Activated CD4-positive, alpha-beta memory T cell treated with anti-CD3 and anti-CD28 coated beads for 36 hours (primary cell): ENCODE data around the gene CLDN20. TPM values are rescaled to one million over a fixed set of nuclear protein-coding genes. Genes with fewer than 3 reads are reported as not detected.
"Not testable (repeated sequence)": the region's sequence is repeated elsewhere in the genome, so short reads cannot be mapped to it uniquely, and the experiment has no call there.

ENCODE experiments used
- CTCF ChIA-PET: fragments of 350-600 bp; sonication (Branson Sonifier 250); formaldehyde crosslinking; loops from one replicate; lab custom pipeline; 2021; ENCODE audit warnings: antibody characterized with exemption, inconsistent platforms; lab: Charles Lee
- POLR2A ChIA-PET: fragments of 350-600 bp; sonication (Branson Sonifier 250); formaldehyde crosslinking; loops from one replicate; lab custom pipeline; 2021; ENCODE audit warnings: antibody characterized with exemption; lab: Charles Lee
- DNase-seq: peaks from one replicate; pipeline ENCODE4 v3.0.0-alpha.2; 2020
- H3K27ac Mint-ChIP-seq: one replicate; pipeline ENCODE4 v1.8.0; 2021; ENCODE audit warnings: mixed read lengths
- H3K27me3 Mint-ChIP-seq: one replicate; pipeline ENCODE4 v1.8.0; 2021; ENCODE audit warnings: mixed read lengths
- H3K36me3 Mint-ChIP-seq: one replicate; pipeline ENCODE4 v1.8.0; 2021; ENCODE audit warnings: mixed read lengths
- H3K4me1 Mint-ChIP-seq: one replicate; pipeline ENCODE4 v1.8.0; 2021; ENCODE audit warnings: low read depth, mixed read lengths
- H3K4me3 Mint-ChIP-seq: one replicate; pipeline ENCODE4 v1.8.0; 2021; ENCODE audit warnings: mild to moderate bottlenecking, mixed read lengths
- H3K9me3 Mint-ChIP-seq: one replicate; pipeline ENCODE4 v1.8.0; 2021; ENCODE audit warnings: mixed read lengths
- intact Hi-C: fragments of 100-400 bp; cut with micrococcal nuclease; formaldehyde crosslinking; loops from one replicate; pipeline ENCODE4 v1.15.1; 2023
- total RNA-seq, 2 experiments: library from RNA; stranded (reverse); gene quantifications; one replicate each; pipeline ENCODE4 v1.2.3, GENCODE V29; 2021

Gene CLDN20
- total RNA-seq, 2 experiments from 2014 or later: not detected

- Mint-ChIP-seq H3K36me3 (no peaks in the 10 kb centered on the region), H3K4me1 (peaks cover 13% of the 10 kb centered on the region), H3K9me3 (no peaks in the 10 kb centered on the region), H3K4me3 (no peak overlapping the region), H3K27ac (no peak overlapping the region), H3K27me3 (peaks cover 3% of the 10 kb centered on the region)
- intact Hi-C loops: no loop called here
- CTCF ChIA-PET: no interaction called here
- no peak for DNase-seq
- POLR2A ChIA-PET: no interaction called here
Measured at GRCh38 chr6:155228546-155229166, 35.2 kb upstream of the CLDN20 start.

GRCh38 chr6:155230975-155231374 is 32.8 kb upstream of the CLDN20 start:
- POLR2A ChIA-PET, CTCF ChIA-PET: not testable (repeated sequence)

GRCh38 chr6:155232848-155233247 is 31.0 kb upstream of the CLDN20 start:
- H3K9me3 Mint-ChIP-seq: peaks cover 5% of the 10 kb centered on the region
- H3K4me3 Mint-ChIP-seq: no peak overlapping the region
- H3K36me3 Mint-ChIP-seq: peaks cover under 1% of the 10 kb centered on the region
- CTCF ChIA-PET: interaction anchor here (1.3 kb wide), 1 partner anchor 56 kb away, joined by 3 read pairs; no protein-coding TSS in a partner anchor
- H3K27me3 Mint-ChIP-seq: peaks cover 1% of the 10 kb centered on the region
- no peaks in the 10 kb centered on the region for H3K4me1 Mint-ChIP-seq
- intact Hi-C loops: no loop called here
- H3K27ac Mint-ChIP-seq: no peak overlapping the region
- DNase-seq: no peak
- POLR2A ChIA-PET: no interaction called here

More at GRCh38 chr6:155230975-155231374, 32.8 kb upstream of the CLDN20 start:
- intact Hi-C loops, H3K9me3 Mint-ChIP-seq, DNase-seq, H3K36me3 Mint-ChIP-seq, H3K4me3 Mint-ChIP-seq, H3K27ac Mint-ChIP-seq, H3K4me1 Mint-ChIP-seq, H3K27me3 Mint-ChIP-seq: not testable (repeated sequence)

- H3K9me3 Mint-ChIP-seq: peaks cover 7% of the 10 kb centered on the region
- H3K27ac Mint-ChIP-seq: no peak overlapping the region
- peaks cover 4% of the 10 kb centered on the region for H3K36me3 Mint-ChIP-seq
- H3K4me3 Mint-ChIP-seq: no peak overlapping the region
- no peak for DNase-seq
- CTCF ChIA-PET: interaction anchor here (0.8 kb wide), 1 partner anchor 306 kb away, joined by 3 read pairs; no protein-coding TSS in a partner anchor
- POLR2A ChIA-PET: no interaction called here
- H3K4me1 Mint-ChIP-seq: no peaks in the 10 kb centered on the region
- peaks cover 1% of the 10 kb centered on the region for H3K27me3 Mint-ChIP-seq
- intact Hi-C loops: no loop called here
Measured at GRCh38 chr6:155234167-155234566, 29.6 kb upstream of the CLDN20 start.

GRCh38 chr6:155234687-155235086 is 29.1 kb upstream of the CLDN20 start:
- CTCF ChIA-PET: interaction anchor here (0.8 kb wide), 1 partner anchor 307 kb away, joined by 3 read pairs; no protein-coding TSS in a partner anchor
- Mint-ChIP-seq H3K27ac (no peak overlapping the region), H3K36me3 (peaks cover 4% of the 10 kb centered on the region), H3K27me3 (peaks cover 1% of the 10 kb centered on the region), H3K4me1 (no peaks in the 10 kb centered on the region), H3K4me3 (no peak overlapping the region), H3K9me3 (peaks cover 7% of the 10 kb centered on the region)
- POLR2A ChIA-PET: no interaction called here
- DNase-seq: no peak
- intact Hi-C loops: no loop called here

GRCh38 chr6:155235087-155235486 is 28.7 kb upstream of the CLDN20 start:
- no peak for DNase-seq
- Mint-ChIP-seq H3K4me3 (no peak overlapping the region), H3K9me3 (peaks cover 7% of the 10 kb centered on the region), H3K36me3 (peaks cover 4% of the 10 kb centered on the region), H3K27ac (no peak overlapping the region), H3K4me1 (no peaks in the 10 kb centered on the region), H3K27me3 (peaks cover 1% of the 10 kb centered on the region)
- ChIA-PET POLR2A (no interaction called here), CTCF (interaction anchor here (0.8 to 1.8 kb wide), 3 partner anchors 13 to 382 kb away, joined by 3 to 6 read pairs (median 3); no protein-coding TSS in a partner anchor)
- intact Hi-C loops: no loop called here

GRCh38 chr6:155237613-155238012 is 26.2 kb upstream of the CLDN20 start:
- no peak overlapping the region for H3K27ac Mint-ChIP-seq
- POLR2A ChIA-PET: no interaction called here
- CTCF ChIA-PET: no interaction called here

GRCh38 chr6:155240905-155241600 is 22.8 kb upstream of the CLDN20 start:
- no peak overlapping the region for H3K4me3 Mint-ChIP-seq
- ChIA-PET CTCF (interaction anchor here (0.6 kb wide), 1 partner anchor 11 kb away, joined by 3 read pairs; no protein-coding TSS in a partner anchor), POLR2A (no interaction called here)
- peaks cover 14% of the 10 kb centered on the region for H3K36me3 Mint-ChIP-seq
- H3K27ac Mint-ChIP-seq: no peak overlapping the region
- peaks cover 7% of the 10 kb centered on the region for H3K9me3 Mint-ChIP-seq
- no peaks in the 10 kb centered on the region for H3K4me1 Mint-ChIP-seq
- DNase-seq: no peak
- H3K27me3 Mint-ChIP-seq: no peaks in the 10 kb centered on the region
- intact Hi-C loops: no loop called here

More at GRCh38 chr6:155237613-155238012, 26.2 kb upstream of the CLDN20 start:
- no peaks in the 10 kb centered on the region for H3K27me3 Mint-ChIP-seq
- H3K9me3 Mint-ChIP-seq: peaks cover 7% of the 10 kb centered on the region
- H3K4me1 Mint-ChIP-seq: no peaks in the 10 kb centered on the region
- no peak overlapping the region for H3K4me3 Mint-ChIP-seq
- peaks cover 11% of the 10 kb centered on the region for H3K36me3 Mint-ChIP-seq
- no peak for DNase-seq
- intact Hi-C loops: no loop called here

GRCh38 chr6:155241966-155242365 is 21.8 kb upstream of the CLDN20 start:
- no peak overlapping the region for H3K4me3 Mint-ChIP-seq
- ChIA-PET POLR2A (no interaction called here), CTCF (no interaction called here)
- H3K36me3 Mint-ChIP-seq: peaks cover 14% of the 10 kb centered on the region
- peaks cover 7% of the 10 kb centered on the region for H3K9me3 Mint-ChIP-seq
- intact Hi-C loops: no loop called here
- no peaks in the 10 kb centered on the region for H3K4me1 Mint-ChIP-seq
- no peak overlapping the region for H3K27ac Mint-ChIP-seq
- no peaks in the 10 kb centered on the region for H3K27me3 Mint-ChIP-seq
- DNase-seq: no peak

- H3K27me3 Mint-ChIP-seq: no peaks in the 10 kb centered on the region
- no peak overlapping the region for H3K4me3 Mint-ChIP-seq
- DNase-seq: no peak
- CTCF ChIA-PET: no interaction called here
- H3K4me1 Mint-ChIP-seq: no peaks in the 10 kb centered on the region
- POLR2A ChIA-PET: no interaction called here
- H3K9me3 Mint-ChIP-seq: no peaks in the 10 kb centered on the region
- peaks cover 16% of the 10 kb centered on the region for H3K36me3 Mint-ChIP-seq
- H3K27ac Mint-ChIP-seq: no peak overlapping the region
- intact Hi-C loops: no loop called here
Measured at GRCh38 chr6:155244434-155244833, 19.4 kb upstream of the CLDN20 start.

GRCh38 chr6:155245193-155245592 is 18.6 kb upstream of the CLDN20 start:
- DNase-seq: no peak
- Mint-ChIP-seq H3K36me3 (peaks cover 16% of the 10 kb centered on the region), H3K9me3 (no peaks in the 10 kb centered on the region), H3K4me3 (no peak overlapping the region), H3K4me1 (no peaks in the 10 kb centered on the region), H3K27me3 (no peaks in the 10 kb centered on the region), H3K27ac (no peak overlapping the region)
- CTCF ChIA-PET: no interaction called here
- intact Hi-C loops: no loop called here
- POLR2A ChIA-PET: no interaction called here

- Mint-ChIP-seq H3K27ac (no peak overlapping the region), H3K4me3 (no peak overlapping the region), H3K36me3 (peaks cover 11% of the 10 kb centered on the region), H3K4me1 (no peaks in the 10 kb centered on the region), H3K9me3 (no peaks in the 10 kb centered on the region), H3K27me3 (no peaks in the 10 kb centered on the region)
- DNase-seq: no peak
- CTCF ChIA-PET: interaction anchor here (0.8 kb wide), 1 partner anchor 69 kb away, joined by 4 read pairs; no protein-coding TSS in a partner anchor
- POLR2A ChIA-PET: no interaction called here
- intact Hi-C loops: no loop called here
Measured at GRCh38 chr6:155245831-155246230, 18.0 kb upstream of the CLDN20 start.
